SU-DHL-6 (cell line): ENCODE measurements around the gene TVP23A.

Experiments
- H2AFZ ChIP-seq: fragments of 200-600 bp; sonication (generic); 2 replicates; pipeline ENCODE4 v1.6.1; 2014; ENCODE audit warnings: low read depth, mild to moderate bottlenecking, moderate library complexity, mixed read lengths, antibody characterized with exemption, low read length; ENCODE audit not compliant: severe bottlenecking
- H3F3A ChIP-seq: fragments of 200-600 bp; shearing (Covaris generic); 2 replicates; pipeline ENCODE4 v1.6.0; 2016; ENCODE audit warnings: antibody characterized with exemption, mild to moderate bottlenecking; ENCODE audit not compliant: insufficient read depth
- H3K27ac ChIP-seq: fragments of 200-600 bp; sonication (generic); 2 replicates; pipeline ENCODE4 v1.5.1; 2016; ENCODE audit warnings: low read depth, mild to moderate bottlenecking, low read length, moderate library complexity, mixed read lengths
- H3K27me3 ChIP-seq: fragments of 200-600 bp; sonication (generic), shearing (Covaris generic); 2 replicates; pipeline ENCODE4 v1.6.0; 2014; ENCODE audit warnings: mild to moderate bottlenecking, low read length
- H3K36me3 ChIP-seq: fragments of 200-600 bp; sonication (generic); 2 replicates; pipeline ENCODE4 v1.6.1; 2014; ENCODE audit warnings: mild to moderate bottlenecking, low read length, mixed read lengths
- H3K4me2 ChIP-seq: fragments of 300-600, 200-600 bp; shearing (Covaris generic), sonication (generic); 2 replicates; pipeline ENCODE4 v1.6.0; 2014; ENCODE audit warnings: low read length, low read depth, mild to moderate bottlenecking; ENCODE audit not compliant: poor library complexity, severe bottlenecking
- H3K4me3 ChIP-seq: fragments of 200-600 bp; sonication (generic); 2 replicates; pipeline ENCODE4 v1.5.1; 2014; ENCODE audit warnings: antibody characterized with exemption, low read length, mild to moderate bottlenecking, mixed read lengths; ENCODE audit not compliant: insufficient read depth, poor library complexity, severe bottlenecking
- H3K79me2 ChIP-seq: fragments of 200-600 bp; sonication (generic); 2 replicates; pipeline ENCODE4 v1.6.1; 2014; ENCODE audit warnings: mild to moderate bottlenecking, low read length, moderate library complexity; ENCODE audit not compliant: insufficient read depth
- H3K9ac ChIP-seq: fragments of 200-600 bp; sonication (generic); 2 replicates; pipeline ENCODE4 v1.7.0; 2014; ENCODE audit warnings: mild to moderate bottlenecking, low read length
- H3K9me2 ChIP-seq: fragments of 200-600 bp; sonication (generic); replicated peaks from 2 replicates; pipeline ENCODE4 v1.6.1; 2014; ENCODE audit warnings: low read length; ENCODE audit not compliant: insufficient read depth
- H3K9me3 ChIP-seq: fragments of 200-600 bp; sonication (generic); 2 replicates; pipeline ENCODE4 v1.6.1; 2014; ENCODE audit warnings: low read length, mixed read lengths; ENCODE audit not compliant: insufficient read depth
- H4K20me1 ChIP-seq: fragments of 200-600 bp; sonication (generic); 2 replicates; pipeline ENCODE4 v1.6.1; 2014; ENCODE audit warnings: low read depth, mild to moderate bottlenecking, antibody characterized with exemption, low read length, moderate library complexity, mixed read lengths
- CTCF ChIP-seq: fragments of 200-600 bp; sonication (generic); IDR thresholded peaks from one replicate; pipeline ENCODE4 v1.5.1; 2017; ENCODE audit warnings: antibody characterized with exemption, mild to moderate bottlenecking, low read length, moderate library complexity; ENCODE audit not compliant: insufficient read depth, poor library complexity, severe bottlenecking
- EZH2phosphoT487 ChIP-seq: fragments of 200-600 bp; sonication (generic), shearing (Covaris generic); conservative IDR thresholded peaks from 2 replicates; pipeline ENCODE4 v1.6.1; 2018; ENCODE audit warnings: mild to moderate bottlenecking, antibody characterized with exemption, low read length, moderate library complexity, mixed read lengths

TVP23A gene

GRCh38 chr16:10765772-10766171, 52.8 kb downstream of the TVP23A start:
- Histone ChIP-seq H3K79me2 (no peaks in the 10 kb centered on the region), H3K9me2 (no peaks in the 10 kb centered on the region), H3K4me3 (no peak overlapping the region), H3K9ac (no peak overlapping the region), H3K27me3 (no peaks in the 10 kb centered on the region), H2AFZ (no peak overlapping the region), H3K9me3 (no peaks in the 10 kb centered on the region), H3K4me2 (no peak overlapping the region), H3K27ac (no peak overlapping the region), H3K36me3 (no peaks in the 10 kb centered on the region), H3F3A (no peaks in the 10 kb centered on the region), H4K20me1 (no peaks in the 10 kb centered on the region)
- TF ChIP-seq EZH2phosphoT487 (no peak), CTCF (no peak)

DNA sequence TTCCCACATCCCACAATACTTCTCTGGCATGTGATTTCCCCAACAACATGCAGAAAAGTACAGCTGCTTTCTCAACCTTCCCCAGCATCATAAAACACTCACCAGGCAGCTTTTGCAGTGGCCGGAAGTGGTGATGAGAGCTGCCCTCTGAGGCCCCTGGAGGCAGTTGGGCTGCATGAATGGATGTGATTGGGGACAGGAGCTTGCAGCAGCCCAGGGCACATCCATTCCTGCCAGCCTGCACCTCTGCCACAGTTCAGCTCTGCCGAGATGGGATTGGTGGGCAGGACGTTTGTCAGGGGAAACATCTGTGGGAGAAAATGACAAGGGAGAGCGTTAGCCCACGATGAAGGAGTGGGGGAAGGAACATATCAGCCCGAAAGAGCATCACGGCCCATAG, 55.1 kb downstream of the TVP23A start:
- Histone ChIP-seq H3F3A (no peaks in the 10 kb centered on the region), H3K9me2 (no peaks in the 10 kb centered on the region), H3K4me3 (no peak overlapping the region), H3K4me2 (no peak overlapping the region), H3K79me2 (no peaks in the 10 kb centered on the region), H3K27ac (no peak overlapping the region), H3K36me3 (no peaks in the 10 kb centered on the region), H3K9me3 (no peaks in the 10 kb centered on the region), H2AFZ (no peak overlapping the region), H3K27me3 (no peaks in the 10 kb centered on the region), H3K9ac (no peak overlapping the region), H4K20me1 (no peaks in the 10 kb centered on the region)
- TF ChIP-seq CTCF (no peak), EZH2phosphoT487 (no peak)

DNA sequence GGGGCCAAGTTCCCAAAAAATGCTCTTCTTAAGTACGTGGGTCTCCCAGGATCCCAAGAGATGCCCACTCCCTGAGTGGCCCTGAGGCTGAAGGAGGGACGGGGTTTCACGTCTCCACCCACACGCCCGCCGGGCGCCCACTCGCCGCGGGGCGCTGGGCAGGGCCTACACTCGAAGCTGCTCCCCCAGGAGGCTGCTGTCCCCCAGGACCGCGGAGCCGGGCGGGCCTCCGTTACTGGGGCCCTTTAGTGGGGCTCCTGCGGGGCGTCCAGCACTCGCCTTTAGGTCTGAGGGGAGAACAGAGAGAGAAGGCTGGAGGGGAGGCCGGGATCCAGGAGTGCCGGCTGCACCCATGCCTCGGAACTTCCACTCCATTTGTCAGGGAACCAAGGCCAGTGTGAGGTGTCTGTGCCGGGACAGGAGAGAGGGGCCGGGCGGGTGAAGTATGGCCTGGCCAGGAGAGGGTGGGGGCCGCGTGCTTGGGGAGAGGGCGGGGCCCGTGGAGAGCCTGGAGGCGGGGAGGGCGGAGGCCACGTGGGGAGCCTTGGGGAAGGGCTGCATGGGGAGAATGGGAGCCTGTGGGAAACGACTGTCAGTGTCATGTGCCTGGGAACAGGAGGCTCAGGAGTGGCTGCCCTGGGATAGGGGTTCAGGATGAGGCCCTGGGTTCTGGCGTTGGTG, 56.1 kb downstream of the TVP23A start:
- Histone ChIP-seq H3K9me2 (no peaks in the 10 kb centered on the region), H3K4me3 (no peak overlapping the region), H3K9me3 (no peaks in the 10 kb centered on the region), H4K20me1 (no peaks in the 10 kb centered on the region), H3K9ac (no peak overlapping the region), H2AFZ (no peak overlapping the region), H3K27me3 (no peaks in the 10 kb centered on the region), H3K79me2 (no peaks in the 10 kb centered on the region), H3F3A (no peaks in the 10 kb centered on the region), H3K36me3 (no peaks in the 10 kb centered on the region), H3K4me2 (no peak overlapping the region), H3K27ac (no peak overlapping the region)
- TF ChIP-seq EZH2phosphoT487 (no peak), CTCF (no peak)
